Effector CD8-positive, alpha-beta T cell (primary cell): ENCODE results near the gene FGF19.
A peak's percentile ranks its signal among the peaks of the same experiment; 100 is the strongest.

Experiments
- DNase-seq: peaks from one replicate; lab custom pipeline; 2025; lab: John Stamatoyannopoulos, UW

Gene FGF19

GRCh38 chr11:69671734-69672465 is 31.9 kb downstream of the FGF19 start:
- no peak for DNase-seq

GRCh38 chr11:69670158-69670845 is 33.5 kb downstream of the FGF19 start:
- DNase-seq: peak; percentile 28

GRCh38 chr11:69669486-69669885 is 34.3 kb downstream of the FGF19 start:
- DNase-seq: no peak

- DNase-seq: no peak
Observed at GRCh38 chr11:69667619-69668604, 35.9 kb downstream of the FGF19 start.

- no peak for DNase-seq
Observed at GRCh38 chr11:69666752-69667536, 36.9 kb downstream of the FGF19 start.

GRCh38 chr11:69666261-69666660 is 37.6 kb downstream of the FGF19 start:
- no peak for DNase-seq

GRCh38 chr11:69665669-69666068 is 38.2 kb downstream of the FGF19 start:
- DNase-seq: no peak

GRCh38 chr11:69664901-69665300 is 38.9 kb downstream of the FGF19 start:
- no peak for DNase-seq

- no peak for DNase-seq
Observed at GRCh38 chr11:69664103-69664775, 39.6 kb downstream of the FGF19 start.

- DNase-seq: no peak
Observed at GRCh38 chr11:69663326-69663725, 40.5 kb downstream of the FGF19 start.

GRCh38 chr11:69662806-69663205 is 41.0 kb downstream of the FGF19 start:
- DNase-seq: no peak

- no peak for DNase-seq
Observed at GRCh38 chr11:69662021-69662698, 41.7 kb downstream of the FGF19 start.

GRCh38 chr11:69661413-69661715 is 42.5 kb downstream of the FGF19 start:
- DNase-seq: no peak

GRCh38 chr11:69660001-69660500 is 43.8 kb downstream of the FGF19 start:
- DNase-seq: no peak

GRCh38 chr11:69659591-69659990 is 44.2 kb downstream of the FGF19 start:
- no peak for DNase-seq

GRCh38 chr11:69658626-69659450 is 45.0 kb downstream of the FGF19 start:
- no peak for DNase-seq

GRCh38 chr11:69657911-69658625 is 45.8 kb downstream of the FGF19 start:
- no peak for DNase-seq

GRCh38 chr11:69657456-69657910 is 46.3 kb downstream of the FGF19 start:
- no peak for DNase-seq
